Glutamatergic neuron (in vitro differentiated cells): ENCODE measurements around the gene RHBDF1. TPM values are rescaled to one million over a fixed set of nuclear protein-coding genes. Genes with fewer than 3 reads are reported as not detected.

ENCODE experiments used
- DNase-seq: peaks from one replicate; pipeline ENCODE4 v3.0.0; 2022
- H3K27ac Mint-ChIP-seq: one replicate; pipeline ENCODE4 v1.8.0; 2020; ENCODE audit warnings: mild to moderate bottlenecking, mixed read lengths, inconsistent platforms; ENCODE audit not compliant: unreplicated experiment
- H3K27me3 Mint-ChIP-seq: one replicate; pipeline ENCODE4 v1.8.0; 2020; ENCODE audit warnings: mild to moderate bottlenecking, moderate library complexity, mixed read lengths, inconsistent platforms; ENCODE audit not compliant: unreplicated experiment
- H3K36me3 Mint-ChIP-seq: one replicate; pipeline ENCODE4 v1.8.0; 2020; ENCODE audit warnings: mild to moderate bottlenecking, mixed read lengths, inconsistent platforms; ENCODE audit not compliant: unreplicated experiment
- H3K4me1 Mint-ChIP-seq: one replicate; pipeline ENCODE4 v1.8.0; 2020; ENCODE audit warnings: mild to moderate bottlenecking, low read depth, mixed read lengths, inconsistent platforms; ENCODE audit not compliant: unreplicated experiment
- H3K4me3 Mint-ChIP-seq: one replicate; pipeline ENCODE4 v1.8.0; 2020; ENCODE audit warnings: mild to moderate bottlenecking, mixed read lengths, inconsistent platforms; ENCODE audit not compliant: unreplicated experiment
- H3K9me3 Mint-ChIP-seq: one replicate; pipeline ENCODE4 v1.8.0; 2020; ENCODE audit warnings: mild to moderate bottlenecking, moderate library complexity, mixed read lengths, inconsistent platforms; ENCODE audit not compliant: unreplicated experiment
- total RNA-seq: library from RNA; stranded (reverse); fragmentation: NEBNext Ultra II Directional; extraction: Animal tissue kit (Norgen Biotek cat#: 25700); gene quantifications from one replicate; pipeline ENCODE4 v1.2.1, GENCODE V29; 2021; ENCODE audit not compliant: unreplicated experiment
- TF ChIP-seq, protein P1 (sequence below): fragments of 200-600 bp; sonication (generic); IDR thresholded peaks from one replicate; pipeline ENCODE4 v1.5.0; 2021; ENCODE audit not compliant: partially characterized antibody, unreplicated experiment

The RHBDF1 gene
- total RNA-seq, 1 donor from 2014 or later = 25.2 TPM

DNA sequence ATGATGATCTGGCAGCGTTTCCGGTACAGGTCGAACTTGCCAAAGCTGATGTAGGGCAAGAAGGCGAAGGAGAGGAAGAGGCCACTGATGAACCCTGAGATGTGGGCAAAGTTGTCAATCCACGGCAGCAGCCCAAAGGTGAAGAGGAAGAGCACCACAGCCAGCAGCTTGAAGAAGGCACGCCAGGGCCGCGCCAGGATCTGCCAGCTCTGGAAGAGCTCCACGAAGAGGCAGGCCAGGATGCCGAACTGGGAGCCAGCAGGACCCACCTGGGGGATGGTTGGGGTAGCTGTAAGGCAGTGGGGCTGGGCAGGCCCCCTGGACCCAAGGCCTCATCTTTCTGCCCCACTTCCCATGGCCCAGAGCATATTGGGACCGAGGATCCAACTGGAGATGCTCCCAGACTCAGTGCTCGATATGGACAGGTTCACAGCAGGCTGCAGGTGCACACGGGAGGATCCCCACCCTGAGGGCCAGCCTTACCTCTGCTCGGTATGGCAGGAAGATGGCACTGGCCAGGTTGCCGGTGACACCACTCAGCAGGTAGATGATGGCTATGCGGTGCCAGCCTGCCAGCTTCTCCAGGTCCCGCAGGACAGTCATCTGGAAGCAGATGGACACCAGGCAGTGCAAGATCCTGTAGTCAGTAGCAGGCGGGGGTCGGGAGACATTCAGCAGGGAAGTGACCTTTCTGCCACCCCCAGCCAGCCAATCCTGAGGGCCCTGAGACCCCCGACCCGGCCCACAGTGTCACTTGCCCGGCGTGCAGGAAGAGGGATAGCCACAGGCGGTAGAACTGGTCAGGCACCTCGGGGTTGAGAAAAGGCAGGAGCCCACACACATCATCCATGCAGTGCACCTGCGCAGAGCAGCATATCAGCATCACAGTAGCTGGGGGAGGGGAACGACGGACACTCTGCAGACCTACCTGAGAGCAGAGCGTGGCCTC is 13.7 kb downstream of the RHBDF1 start:
- no peak overlapping the region for H3K27ac Mint-ChIP-seq
- no peak overlapping the region for H3K4me3 Mint-ChIP-seq
- TF ChIP-seq, protein P1, sequence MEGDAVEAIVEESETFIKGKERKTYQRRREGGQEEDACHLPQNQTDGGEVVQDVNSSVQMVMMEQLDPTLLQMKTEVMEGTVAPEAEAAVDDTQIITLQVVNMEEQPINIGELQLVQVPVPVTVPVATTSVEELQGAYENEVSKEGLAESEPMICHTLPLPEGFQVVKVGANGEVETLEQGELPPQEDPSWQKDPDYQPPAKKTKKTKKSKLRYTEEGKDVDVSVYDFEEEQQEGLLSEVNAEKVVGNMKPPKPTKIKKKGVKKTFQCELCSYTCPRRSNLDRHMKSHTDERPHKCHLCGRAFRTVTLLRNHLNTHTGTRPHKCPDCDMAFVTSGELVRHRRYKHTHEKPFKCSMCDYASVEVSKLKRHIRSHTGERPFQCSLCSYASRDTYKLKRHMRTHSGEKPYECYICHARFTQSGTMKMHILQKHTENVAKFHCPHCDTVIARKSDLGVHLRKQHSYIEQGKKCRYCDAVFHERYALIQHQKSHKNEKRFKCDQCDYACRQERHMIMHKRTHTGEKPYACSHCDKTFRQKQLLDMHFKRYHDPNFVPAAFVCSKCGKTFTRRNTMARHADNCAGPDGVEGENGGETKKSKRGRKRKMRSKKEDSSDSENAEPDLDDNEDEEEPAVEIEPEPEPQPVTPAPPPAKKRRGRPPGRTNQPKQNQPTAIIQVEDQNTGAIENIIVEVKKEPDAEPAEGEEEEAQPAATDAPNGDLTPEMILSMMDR = no peak
- DNase-seq = no peak
- no peaks in the 10 kb centered on the region for H3K9me3 Mint-ChIP-seq
- H3K4me1 Mint-ChIP-seq = peaks cover 1% of the 10 kb centered on the region
- peaks cover 6% of the 10 kb centered on the region for H3K27me3 Mint-ChIP-seq
- peaks cover 13% of the 10 kb centered on the region for H3K36me3 Mint-ChIP-seq

DNA sequence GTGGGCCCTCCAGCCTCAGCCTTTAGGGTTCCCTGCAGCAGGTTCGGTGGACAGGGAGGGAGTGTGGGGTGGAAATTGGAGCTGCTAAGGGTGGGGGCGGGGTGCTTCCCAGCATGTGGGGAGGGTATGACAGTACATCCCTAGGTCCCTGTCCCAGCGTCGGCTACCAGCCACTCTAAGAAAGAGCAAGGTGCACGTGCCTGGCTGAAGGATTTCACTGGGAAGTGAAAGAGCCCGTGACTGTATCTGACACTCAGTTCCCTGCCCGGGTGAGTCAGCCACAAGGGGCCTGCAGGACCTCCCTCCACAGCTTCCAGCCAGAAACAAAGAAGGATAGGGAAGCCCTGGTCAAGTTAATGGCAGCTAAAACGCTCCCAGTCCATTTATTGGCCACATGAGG is 14.7 kb downstream of the RHBDF1 start:
- H3K9me3 Mint-ChIP-seq = no peaks in the 10 kb centered on the region
- TF ChIP-seq, protein P1 = no peak
- no peak overlapping the region for H3K4me3 Mint-ChIP-seq
- no peak for DNase-seq
- peaks cover 5% of the 10 kb centered on the region for H3K4me1 Mint-ChIP-seq
- H3K36me3 Mint-ChIP-seq = peaks cover 13% of the 10 kb centered on the region
- no peak overlapping the region for H3K27ac Mint-ChIP-seq
- H3K27me3 Mint-ChIP-seq = peaks cover 10% of the 10 kb centered on the region

DNA sequence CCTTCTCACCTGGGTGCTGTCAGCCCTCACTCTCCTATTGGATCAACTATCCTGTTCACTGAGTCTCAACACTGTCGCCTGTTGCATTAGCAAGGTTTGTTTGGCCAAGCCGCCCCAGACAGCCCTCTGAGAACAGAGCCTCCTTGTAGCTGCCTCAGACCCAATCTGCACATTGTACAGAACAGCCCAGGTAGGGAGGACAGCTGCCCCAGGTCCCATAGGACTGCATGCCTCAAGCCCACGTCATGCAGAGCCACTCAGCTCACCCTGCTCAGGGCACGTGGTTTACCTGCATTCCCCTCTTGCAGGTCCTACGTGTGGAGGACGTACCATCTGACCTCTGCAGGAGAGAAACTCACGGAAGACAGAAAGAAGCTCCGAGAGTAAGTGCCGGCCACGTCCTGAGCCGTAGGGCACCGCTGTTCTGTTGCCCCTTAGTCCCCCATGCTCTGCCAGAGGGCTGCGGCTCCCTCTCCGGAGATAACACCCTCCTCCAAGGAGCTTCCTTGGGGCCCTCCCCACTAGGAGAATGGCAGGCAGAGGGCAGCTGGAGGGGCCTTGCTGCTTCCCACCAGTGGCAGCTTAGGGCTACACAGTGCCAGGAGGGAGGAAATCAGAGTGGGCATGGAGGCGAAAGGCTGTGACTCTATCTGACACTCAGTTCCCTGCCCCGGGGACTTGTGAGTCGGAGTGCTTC is 16.1 kb downstream of the RHBDF1 start:
- Mint-ChIP-seq H3K27ac (no peak overlapping the region), H3K9me3 (no peaks in the 10 kb centered on the region), H3K36me3 (peaks cover 13% of the 10 kb centered on the region), H3K4me1 (peaks cover 5% of the 10 kb centered on the region), H3K27me3 (peaks cover 11% of the 10 kb centered on the region), H3K4me3 (no peak overlapping the region)
- TF ChIP-seq, protein P1 = no peak
- no peak for DNase-seq

DNA sequence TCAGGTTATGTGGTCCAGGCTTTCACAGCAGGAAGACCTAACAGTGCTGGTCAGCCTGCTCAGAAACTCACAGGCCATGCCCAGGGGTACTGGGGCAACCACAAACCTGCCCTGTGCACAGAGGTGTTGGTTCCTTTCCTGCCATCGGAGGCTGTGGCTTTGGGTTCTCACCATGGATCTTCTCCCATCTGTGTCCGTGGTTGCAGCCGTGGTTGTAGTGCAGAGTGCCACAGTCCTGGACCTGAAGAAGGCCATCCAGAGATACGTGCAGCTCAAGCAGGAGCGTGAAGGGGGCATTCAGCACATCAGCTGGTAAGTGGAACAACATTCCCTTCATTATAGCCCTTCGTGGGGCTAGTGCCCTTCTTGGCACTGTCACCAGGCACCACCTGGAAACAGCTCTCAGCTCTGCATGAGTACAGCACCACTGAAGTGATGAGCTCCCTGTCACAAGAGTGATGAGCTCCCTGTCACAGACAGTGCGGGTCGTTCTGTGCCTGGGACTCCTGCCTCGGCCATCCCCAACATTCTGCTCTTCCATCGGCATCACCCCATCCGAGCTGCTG is 16.8 kb downstream of the RHBDF1 start:
- H3K27me3 Mint-ChIP-seq = peaks cover 9% of the 10 kb centered on the region

More for the DNA sequence above, 16.8 kb downstream of the RHBDF1 start:
- peaks cover 10% of the 10 kb centered on the region for H3K36me3 Mint-ChIP-seq
- H3K9me3 Mint-ChIP-seq = peaks cover 2% of the 10 kb centered on the region
- H3K4me1 Mint-ChIP-seq = peaks cover 5% of the 10 kb centered on the region
- DNase-seq = no peak
- TF ChIP-seq, protein P1 = no peak
- H3K27ac Mint-ChIP-seq = no peak overlapping the region
- H3K4me3 Mint-ChIP-seq = no peak overlapping the region
